Measurements from ENCODE around the gene U2SURP. TPM values are rescaled to one million over a fixed set of nuclear protein-coding genes. Genes with fewer than 3 reads are reported as not detected.

Gene U2SURP
- total and polyA plus RNA-seq, 2 experiments from 2014 or later = 40.2 to 66.1 TPM

DNA sequence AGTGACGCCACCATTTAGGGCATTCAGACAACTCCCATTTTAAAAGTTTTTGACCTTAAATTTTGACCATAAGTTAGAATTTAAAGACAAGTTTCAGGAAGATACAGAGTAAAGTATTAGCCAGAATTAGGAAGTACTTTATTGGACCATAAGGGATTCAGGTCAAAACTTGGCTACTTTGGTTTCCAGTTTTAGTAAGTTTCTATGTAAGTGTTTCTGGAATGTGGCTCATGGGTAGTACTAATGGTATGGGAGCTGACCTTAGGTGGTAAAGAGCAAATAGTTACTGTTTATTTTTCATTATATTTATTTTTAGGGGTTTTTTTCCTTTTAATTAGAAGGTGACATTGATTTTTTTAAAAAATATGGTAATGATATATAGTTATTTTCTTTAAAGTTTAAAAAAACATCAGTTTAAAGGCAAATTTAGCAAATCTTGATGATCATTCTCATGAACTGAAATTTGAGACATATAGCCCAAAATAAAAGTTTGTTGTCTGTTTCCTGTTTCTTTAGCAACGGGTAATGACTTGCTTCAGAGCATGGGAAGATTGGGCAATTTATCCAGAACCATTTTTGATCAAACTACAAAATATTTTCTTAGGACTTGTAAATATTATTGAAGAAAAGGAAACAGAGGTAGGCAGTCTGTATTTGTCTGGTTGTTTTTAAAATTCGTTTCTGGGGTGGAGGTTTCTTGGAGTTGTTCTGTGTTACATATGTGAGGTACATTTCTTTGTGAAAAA is 34.3 kb downstream of the U2SURP start:
- peaks cover 51% of the 10 kb centered on the region for H3K36me3 ChIP-seq (ENCODE audit: low read depth)
- 55 to 63% methylated on average over 3 of the region's 3 CpGs for whole genome bisulfite sequencing, 2 experiments (ENCODE audit: low coverage in 1 of 2, low lambda C conversion rate in 2 of 2, missing lambda C conversion rate in 2 of 2)
- no peaks in the 10 kb centered on the region for H4K20me1 ChIP-seq (ENCODE audit: insufficient read depth)
- DNase-seq = peak; percentile 69
- H3K4me2 ChIP-seq (ENCODE audit: unreplicated experiment) = no peak overlapping the region
- in situ Hi-C loops (cut with MboI) = no loop called here
- H3K9me2 ChIP-seq (ENCODE audit: insufficient read depth) = no peaks in the 10 kb centered on the region
- peaks cover 4% of the 10 kb centered on the region for H3K79me2 ChIP-seq (ENCODE audit: insufficient read depth)
- H2AFZ ChIP-seq = no peak overlapping the region
- peaks cover 16% of the 10 kb centered on the region for H3F3A ChIP-seq (ENCODE audit: insufficient read depth)
- H3K27me3 ChIP-seq (replicated peaks; ENCODE audit: insufficient read depth) = no peaks in the 10 kb centered on the region
- peak overlapping the region; percentile 61 for H3K27ac ChIP-seq
- TF ChIP-seq EZH2phosphoT487 (IDR thresholded peaks at IDR 0.05; ENCODE audit: insufficient read depth, low read depth) (no peak), EZH2 (IDR thresholded peaks at IDR 0.05; ENCODE audit: insufficient read depth, poor library complexity, severe bottlenecking) (no peak)
- no peaks in the 10 kb centered on the region for H3K4me1 ChIP-seq (ENCODE audit: insufficient read depth)
- H3K9ac ChIP-seq = peak overlapping the region; percentile 22; the same call in 1 of the 2 replicates
- no peaks in the 10 kb centered on the region for H3K9me3 ChIP-seq (ENCODE audit: low read depth)
- no peak overlapping the region for H3K4me3 ChIP-seq

- no peaks in the 10 kb centered on the region for H3K4me1 ChIP-seq (ENCODE audit: insufficient read depth)
- no peak for TF ChIP-seq EZH2 (IDR thresholded peaks at IDR 0.05; ENCODE audit: insufficient read depth, poor library complexity, severe bottlenecking)
- TF ChIP-seq EZH2phosphoT487 (IDR thresholded peaks at IDR 0.05; ENCODE audit: insufficient read depth, low read depth) = no peak
- H3K36me3 ChIP-seq (ENCODE audit: low read depth) = peaks cover 54% of the 10 kb centered on the region
- no peaks in the 10 kb centered on the region for H3K9me3 ChIP-seq (ENCODE audit: low read depth)
- H2AFZ ChIP-seq = no peak overlapping the region
- peaks cover 16% of the 10 kb centered on the region for H3F3A ChIP-seq (ENCODE audit: insufficient read depth)
- in situ Hi-C loops (cut with MboI) = no loop called here
- DNase-seq = no peak
- H3K27me3 ChIP-seq (replicated peaks; ENCODE audit: insufficient read depth) = no peaks in the 10 kb centered on the region
- H4K20me1 ChIP-seq (ENCODE audit: insufficient read depth) = no peaks in the 10 kb centered on the region
- H3K27ac ChIP-seq = peak overlapping the region; percentile 61; the same call in 1 of the 2 replicates
- 97 to 100% methylated on average over 2 of the region's 2 CpGs for WGBS, 2 experiments (ENCODE audit: low coverage in 1 of 2, low lambda C conversion rate in 2 of 2, missing lambda C conversion rate in 2 of 2)
- peaks cover 10% of the 10 kb centered on the region for H3K79me2 ChIP-seq (ENCODE audit: insufficient read depth)
- no peaks in the 10 kb centered on the region for H3K9me2 ChIP-seq (ENCODE audit: insufficient read depth)
- H3K4me3 ChIP-seq = no peak overlapping the region
- no peak overlapping the region for H3K9ac ChIP-seq
- H3K4me2 ChIP-seq (ENCODE audit: unreplicated experiment) = no peak overlapping the region
Observed at GRCh38 chr3:143036557-143036956, 35.2 kb downstream of the U2SURP start.

DNA sequence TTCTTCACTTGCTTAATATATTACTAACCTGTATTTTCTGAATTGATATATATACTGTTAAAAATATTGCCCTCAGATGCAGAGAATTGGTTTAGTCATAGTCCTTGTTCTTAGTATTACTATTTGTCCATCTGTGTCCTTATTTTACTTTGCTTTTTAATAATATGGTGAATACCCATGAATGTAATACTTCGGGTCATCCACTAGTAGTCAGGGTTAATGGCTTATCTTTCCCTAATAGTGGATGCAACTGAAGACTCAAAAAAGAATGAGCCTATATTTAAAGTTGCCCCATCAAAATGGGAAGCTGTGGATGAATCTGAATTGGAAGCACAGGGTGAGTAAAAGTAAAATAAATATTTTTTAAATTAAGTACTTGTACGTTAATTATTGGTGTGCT is 36.5 kb downstream of the U2SURP start:
- WGBS, 2 experiments (ENCODE audit: low coverage in 1 of 2, low lambda C conversion rate in 2 of 2, missing lambda C conversion rate in 2 of 2) = 82 to 87% methylated on average over 2 of the region's 2 CpGs
- in situ Hi-C loops (cut with MboI) = no loop called here
- Histone ChIP-seq H3K4me2 (ENCODE audit: unreplicated experiment) (no peak overlapping the region), H3K9me3 (ENCODE audit: low read depth) (no peaks in the 10 kb centered on the region), H4K20me1 (ENCODE audit: insufficient read depth) (no peaks in the 10 kb centered on the region), H3K4me3 (no peak overlapping the region), H3K27me3 (replicated peaks; ENCODE audit: insufficient read depth) (no peaks in the 10 kb centered on the region), H3K9me2 (ENCODE audit: insufficient read depth) (no peaks in the 10 kb centered on the region), H3K4me1 (ENCODE audit: insufficient read depth) (no peaks in the 10 kb centered on the region), H3K36me3 (ENCODE audit: low read depth) (peaks cover 51% of the 10 kb centered on the region), H3K9ac (no peak overlapping the region), H3F3A (ENCODE audit: insufficient read depth) (peaks cover 16% of the 10 kb centered on the region), H3K79me2 (ENCODE audit: insufficient read depth) (peaks cover 14% of the 10 kb centered on the region), H2AFZ (no peak overlapping the region), H3K27ac (no peak overlapping the region)
- TF ChIP-seq EZH2 (IDR thresholded peaks at IDR 0.05; ENCODE audit: insufficient read depth, poor library complexity, severe bottlenecking) (no peak), EZH2phosphoT487 (IDR thresholded peaks at IDR 0.05; ENCODE audit: insufficient read depth, low read depth) (no peak)
- peak; percentile 18 for DNase-seq

- Histone ChIP-seq H3K9ac (no peak overlapping the region), H3K9me2 (ENCODE audit: insufficient read depth) (no peaks in the 10 kb centered on the region), H3K4me2 (ENCODE audit: unreplicated experiment) (no peak overlapping the region), H3K4me1 (ENCODE audit: insufficient read depth) (no peaks in the 10 kb centered on the region), H3K27ac (no peak overlapping the region), H4K20me1 (ENCODE audit: insufficient read depth) (no peaks in the 10 kb centered on the region), H3K36me3 (ENCODE audit: low read depth) (peaks cover 52% of the 10 kb centered on the region), H3F3A (ENCODE audit: insufficient read depth) (peaks cover 16% of the 10 kb centered on the region), H2AFZ (no peak overlapping the region), H3K27me3 (replicated peaks; ENCODE audit: insufficient read depth) (no peaks in the 10 kb centered on the region), H3K9me3 (ENCODE audit: low read depth) (no peaks in the 10 kb centered on the region), H3K4me3 (no peak overlapping the region), H3K79me2 (ENCODE audit: insufficient read depth) (peaks cover 14% of the 10 kb centered on the region)
- TF ChIP-seq EZH2phosphoT487 (IDR thresholded peaks at IDR 0.05; ENCODE audit: insufficient read depth, low read depth) (no peak), EZH2 (IDR thresholded peaks at IDR 0.05; ENCODE audit: insufficient read depth, poor library complexity, severe bottlenecking) (no peak)
- DNase-seq = peak; percentile 64
- 78 to 80% methylated on average over 3 of the region's 3 CpGs for WGBS, 2 experiments (ENCODE audit: low coverage in 1 of 2, low lambda C conversion rate in 2 of 2, missing lambda C conversion rate in 2 of 2)
- in situ Hi-C loops (cut with MboI) = no loop called here
Observed at GRCh38 chr3:143040261-143040879, 39.0 kb downstream of the U2SURP start.

Data from GM23248 (cell line).